Ovary (tissue), 1 donor: ENCODE data around the gene PDLIM7.

Source experiments
- EP300 ChIP-seq: sonication (generic); formaldehyde crosslinking; IDR thresholded peaks from one replicate; pipeline ENCODE4 v1.6.1; 2017; ENCODE audit warnings: antibody characterized with exemption
- POLR2A ChIP-seq: fragments of 450-650 bp; IDR thresholded peaks from one replicate; pipeline ENCODE4 v1.6.1; 2017; ENCODE audit warnings: antibody characterized with exemption, mild to moderate bottlenecking, moderate library complexity

DNA sequence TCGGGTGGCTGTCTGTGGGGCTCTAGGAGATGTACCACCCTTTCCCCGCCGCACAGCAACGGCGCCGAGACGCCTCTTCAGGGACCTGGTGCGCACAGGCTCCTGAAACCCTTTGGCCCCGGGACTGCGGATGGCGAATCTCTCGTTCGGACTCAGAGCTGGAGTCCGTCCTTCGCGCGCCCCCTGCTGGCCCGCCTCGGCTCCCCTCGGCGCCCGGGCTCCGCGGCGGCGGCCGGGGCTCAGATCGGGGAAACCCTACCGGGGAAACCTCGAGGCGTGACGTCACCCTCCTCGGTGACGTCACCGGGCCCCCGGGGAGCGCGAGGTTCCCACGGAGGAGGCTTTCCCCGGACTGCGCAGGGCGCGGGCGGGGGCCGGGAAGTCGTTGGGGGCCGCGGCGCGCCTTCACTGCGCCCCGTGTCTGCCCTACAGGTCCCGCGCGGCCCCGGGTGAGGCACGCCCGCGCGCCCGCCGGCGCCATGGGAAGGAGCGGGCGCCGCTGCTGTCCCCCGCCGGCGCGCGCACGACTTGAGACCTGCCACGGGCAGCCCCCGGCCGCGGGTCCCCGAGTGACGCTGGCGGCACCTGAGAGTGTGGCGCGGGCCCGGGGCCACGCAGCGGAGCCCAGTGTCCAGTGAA lies 42.9 kb downstream of the PDLIM7 start:
- TF ChIP-seq POLR2A (peak; percentile 39), EP300 (no peak)
